Panc1 (cell line): ENCODE measurements around the gene CD28. TPM values are rescaled to one million over a fixed set of nuclear protein-coding genes. Genes with fewer than 3 reads are reported as not detected.
"Not testable (repeated sequence)": the region's sequence is repeated elsewhere in the genome, so short reads cannot be mapped to it uniquely, and the experiment has no call there.

Experiments
- ATAC-seq: fragments of 200-7000 bp; cut with Tn5 transposase; 2 replicates; pipeline ENCODE4 v1.9.1; 2020; ENCODE audit warnings: mild to moderate bottlenecking, moderate library complexity
- BruUV-seq: library from RNA; stranded (reverse); fragments of 400-500 nt; replicated peaks from 2 replicates; lab custom pipeline; 2021; lab: Mats Ljungman, UMichigan
- CTCF ChIA-PET: fragments of 300-600 bp; sonication (Branson Sonifier 250); formaldehyde crosslinking; loops from one replicate; lab custom pipeline; 2022; ENCODE audit warnings: antibody characterized with exemption; lab: Charles Lee
- POLR2A ChIA-PET: fragments of 300-600 bp; sonication (Branson Sonifier 250); formaldehyde crosslinking; loops from one replicate; lab custom pipeline; 2022; ENCODE audit warnings: antibody characterized with exemption; lab: Charles Lee
- DNase-seq: peaks from one replicate; pipeline ENCODE4 v3.0.0-alpha.2; 2010; ENCODE audit warnings: low read depth, low spot score
- H3K27ac ChIP-seq: 2 replicates; pipeline ENCODE4 v1.5.1; 2011; ENCODE audit warnings: mild to moderate bottlenecking, low read length, inconsistent platforms
- H3K27me3 ChIP-seq: fragments of 200-500 bp; sonication (Bioruptor generic); 2 replicates; pipeline ENCODE4 v1.6.0; 2014; ENCODE audit warnings: low read length, inconsistent platforms; ENCODE audit not compliant: control insufficient read depth, insufficient read depth
- H3K36me3 ChIP-seq: fragments of 200-500 bp; sonication (Bioruptor generic); 2 replicates; pipeline ENCODE4 v1.5.1; 2014; ENCODE audit warnings: inconsistent platforms, mild to moderate bottlenecking, low read length, moderate library complexity; ENCODE audit not compliant: control insufficient read depth, insufficient read depth
- H3K4me1 ChIP-seq: 2 replicates; pipeline ENCODE4 v1.5.1; 2011; ENCODE audit warnings: inconsistent platforms, mild to moderate bottlenecking, low read length, moderate library complexity; ENCODE audit not compliant: control insufficient read depth, insufficient read depth
- H3K4me3 ChIP-seq, 2 experiments: 2 replicates each; pipeline ENCODE4 v1.5.1; 2011 to 2012; ENCODE audit warnings: low read depth in 2 of 2, low read length in 2 of 2, mild to moderate bottlenecking in 2 of 2, inconsistent platforms in 1 of 2, moderate library complexity in 1 of 2
- H3K9me3 ChIP-seq: fragments of 200-500 bp; sonication (Bioruptor generic); 2 replicates; pipeline ENCODE4 v1.5.1; 2014; ENCODE audit warnings: low read depth, mild to moderate bottlenecking, inconsistent platforms, low read length, moderate library complexity; ENCODE audit not compliant: control insufficient read depth, insufficient read depth
- POLR2AphosphoS5 ChIP-seq: IDR thresholded peaks from 2 replicates; pipeline ENCODE4 v1.6.1; 2012; ENCODE audit warnings: mild to moderate bottlenecking, low read depth, low read length, moderate library complexity
- SIN3A ChIP-seq: IDR thresholded peaks from 2 replicates; pipeline ENCODE4 v1.6.1; 2012; ENCODE audit warnings: low read depth, mild to moderate bottlenecking, low read length, moderate library complexity, borderline replicate concordance; ENCODE audit not compliant: insufficient read depth
- TCF7L2 ChIP-seq: IDR thresholded peaks from 2 replicates; pipeline ENCODE4 v1.6.1; 2011; ENCODE audit warnings: mild to moderate bottlenecking, low read depth, low read length, inconsistent platforms
- in situ Hi-C: cut with HindIII; loops from 2 replicates; pipeline ENCODE4 v1.10.0; 2016; ENCODE audit warnings: low sequenced_read_pairs, low pct_unique_long_range_greater_than_20kb
- intact Hi-C: fragments of 100-400 bp; cut with micrococcal nuclease; formaldehyde crosslinking; loops from one replicate; pipeline ENCODE4 v1.10.0; 2022; ENCODE audit not compliant: unreplicated experiment
- total RNA-seq: library from RNA; stranded (reverse); gene quantifications from one replicate; pipeline ENCODE4 v1.2.1, GENCODE V29; 2021; ENCODE audit not compliant: unreplicated experiment
- TF ChIP-seq, protein P1 (sequence below), 2 experiments: IDR thresholded peaks; 2 replicates each; pipeline ENCODE4 v1.6.1; 2011 to 2012; ENCODE audit warnings: low read depth in 2 of 2, control low read depth in 1 of 2, low read length in 1 of 2, mild to moderate bottlenecking in 1 of 2, moderate library complexity in 1 of 2; ENCODE audit not compliant: insufficient read depth in 1 of 2
- TF ChIP-seq, protein P2 (sequence below): fragments of 450-650 bp; IDR thresholded peaks from 2 replicates; pipeline ENCODE4 v1.5.1; 2017; ENCODE audit warnings: mild to moderate bottlenecking

The CD28 gene
- total RNA-seq, 1 experiment from 2014 or later: 0.21 TPM

DNA sequence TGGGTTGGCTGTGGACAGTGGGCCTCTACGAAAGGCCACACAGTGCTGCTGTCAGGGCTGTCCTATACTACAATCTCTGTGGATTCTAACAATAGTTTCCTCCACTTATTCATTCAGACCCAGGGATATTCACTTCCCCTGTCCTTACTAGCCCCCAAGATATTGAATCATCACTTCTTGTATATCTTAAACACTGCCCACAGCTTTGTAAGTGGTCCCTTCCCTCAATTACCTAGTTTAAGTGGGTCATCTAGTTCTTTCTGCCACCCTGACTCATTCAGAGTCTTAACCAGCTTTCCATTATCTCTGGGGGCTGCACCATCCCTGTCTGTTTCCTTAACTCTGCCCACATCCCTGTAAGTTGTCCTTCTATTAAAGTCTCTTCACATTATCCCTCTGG, 69.2 kb downstream of the CD28 start:
- ATAC-seq (no peak), DNase-seq (no peak)
- H3K27ac ChIP-seq: no peak overlapping the region
- H3K36me3 ChIP-seq: no peaks in the 10 kb centered on the region; the same call in 1 of the 2 replicates
- ChIA-PET POLR2A (no interaction called here), CTCF (no interaction called here)
- TF ChIP-seq TCF7L2: no peak
- TF ChIP-seq SIN3A: no peak
- TF ChIP-seq POLR2AphosphoS5: no peak
- TF ChIP-seq, protein P1, sequence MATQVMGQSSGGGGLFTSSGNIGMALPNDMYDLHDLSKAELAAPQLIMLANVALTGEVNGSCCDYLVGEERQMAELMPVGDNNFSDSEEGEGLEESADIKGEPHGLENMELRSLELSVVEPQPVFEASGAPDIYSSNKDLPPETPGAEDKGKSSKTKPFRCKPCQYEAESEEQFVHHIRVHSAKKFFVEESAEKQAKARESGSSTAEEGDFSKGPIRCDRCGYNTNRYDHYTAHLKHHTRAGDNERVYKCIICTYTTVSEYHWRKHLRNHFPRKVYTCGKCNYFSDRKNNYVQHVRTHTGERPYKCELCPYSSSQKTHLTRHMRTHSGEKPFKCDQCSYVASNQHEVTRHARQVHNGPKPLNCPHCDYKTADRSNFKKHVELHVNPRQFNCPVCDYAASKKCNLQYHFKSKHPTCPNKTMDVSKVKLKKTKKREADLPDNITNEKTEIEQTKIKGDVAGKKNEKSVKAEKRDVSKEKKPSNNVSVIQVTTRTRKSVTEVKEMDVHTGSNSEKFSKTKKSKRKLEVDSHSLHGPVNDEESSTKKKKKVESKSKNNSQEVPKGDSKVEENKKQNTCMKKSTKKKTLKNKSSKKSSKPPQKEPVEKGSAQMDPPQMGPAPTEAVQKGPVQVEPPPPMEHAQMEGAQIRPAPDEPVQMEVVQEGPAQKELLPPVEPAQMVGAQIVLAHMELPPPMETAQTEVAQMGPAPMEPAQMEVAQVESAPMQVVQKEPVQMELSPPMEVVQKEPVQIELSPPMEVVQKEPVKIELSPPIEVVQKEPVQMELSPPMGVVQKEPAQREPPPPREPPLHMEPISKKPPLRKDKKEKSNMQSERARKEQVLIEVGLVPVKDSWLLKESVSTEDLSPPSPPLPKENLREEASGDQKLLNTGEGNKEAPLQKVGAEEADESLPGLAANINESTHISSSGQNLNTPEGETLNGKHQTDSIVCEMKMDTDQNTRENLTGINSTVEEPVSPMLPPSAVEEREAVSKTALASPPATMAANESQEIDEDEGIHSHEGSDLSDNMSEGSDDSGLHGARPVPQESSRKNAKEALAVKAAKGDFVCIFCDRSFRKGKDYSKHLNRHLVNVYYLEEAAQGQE (IDR thresholded peaks at IDR 0.05; ENCODE audit: insufficient read depth in 1 of 2, low read depth in 2 of 2, low read length in 1 of 2): no peak
- TF ChIP-seq, protein P2, sequence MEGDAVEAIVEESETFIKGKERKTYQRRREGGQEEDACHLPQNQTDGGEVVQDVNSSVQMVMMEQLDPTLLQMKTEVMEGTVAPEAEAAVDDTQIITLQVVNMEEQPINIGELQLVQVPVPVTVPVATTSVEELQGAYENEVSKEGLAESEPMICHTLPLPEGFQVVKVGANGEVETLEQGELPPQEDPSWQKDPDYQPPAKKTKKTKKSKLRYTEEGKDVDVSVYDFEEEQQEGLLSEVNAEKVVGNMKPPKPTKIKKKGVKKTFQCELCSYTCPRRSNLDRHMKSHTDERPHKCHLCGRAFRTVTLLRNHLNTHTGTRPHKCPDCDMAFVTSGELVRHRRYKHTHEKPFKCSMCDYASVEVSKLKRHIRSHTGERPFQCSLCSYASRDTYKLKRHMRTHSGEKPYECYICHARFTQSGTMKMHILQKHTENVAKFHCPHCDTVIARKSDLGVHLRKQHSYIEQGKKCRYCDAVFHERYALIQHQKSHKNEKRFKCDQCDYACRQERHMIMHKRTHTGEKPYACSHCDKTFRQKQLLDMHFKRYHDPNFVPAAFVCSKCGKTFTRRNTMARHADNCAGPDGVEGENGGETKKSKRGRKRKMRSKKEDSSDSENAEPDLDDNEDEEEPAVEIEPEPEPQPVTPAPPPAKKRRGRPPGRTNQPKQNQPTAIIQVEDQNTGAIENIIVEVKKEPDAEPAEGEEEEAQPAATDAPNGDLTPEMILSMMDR: no peak
- no peaks in the 10 kb centered on the region for H3K27me3 ChIP-seq
- H3K4me3 ChIP-seq: no peak overlapping the region
- H3K9me3 ChIP-seq: no peaks in the 10 kb centered on the region
- in situ Hi-C loops (no loop called here), intact Hi-C loops (no loop called here)
- no peaks in the 10 kb centered on the region for H3K4me1 ChIP-seq
- no TSS peak for BruUV-seq

DNA sequence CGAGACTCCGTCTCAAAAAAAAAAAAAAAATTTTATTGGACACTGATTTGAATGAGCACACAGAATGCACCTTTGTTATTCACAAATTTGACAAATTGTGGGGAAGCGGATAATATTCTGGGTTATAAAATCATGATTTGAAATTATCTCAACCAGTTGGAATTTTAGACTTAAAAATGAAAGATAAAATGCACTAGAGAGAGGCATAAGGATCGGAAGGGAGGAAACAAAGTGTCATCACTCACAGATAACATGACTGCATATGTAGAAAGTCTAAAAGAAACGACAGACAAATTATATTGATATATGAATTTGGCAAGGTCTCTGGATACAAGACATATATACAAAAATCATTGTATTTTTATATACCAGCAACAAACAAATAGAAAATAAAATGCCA, 70.6 kb downstream of the CD28 start:
- DNase-seq (no peak), ATAC-seq (no peak)
- in situ Hi-C loops (no loop called here), intact Hi-C loops (no loop called here)
- H3K27me3 ChIP-seq: no peaks in the 10 kb centered on the region
- CTCF ChIA-PET: no interaction called here
- no peaks in the 10 kb centered on the region for H3K9me3 ChIP-seq
- H3K4me3 ChIP-seq: no peak overlapping the region
- H3K27ac ChIP-seq: no peak overlapping the region
- H3K36me3 ChIP-seq: no peaks in the 10 kb centered on the region
- POLR2A ChIA-PET: no interaction called here
- BruUV-seq: no TSS peak
- TF ChIP-seq, protein P2: no peak
- no peak for TF ChIP-seq TCF7L2
- no peak for TF ChIP-seq SIN3A
- TF ChIP-seq, protein P1 (IDR thresholded peaks at IDR 0.05; ENCODE audit: insufficient read depth in 1 of 2, low read depth in 2 of 2, low read length in 1 of 2): no peak
- no peak for TF ChIP-seq POLR2AphosphoS5
- no peaks in the 10 kb centered on the region for H3K4me1 ChIP-seq

DNA sequence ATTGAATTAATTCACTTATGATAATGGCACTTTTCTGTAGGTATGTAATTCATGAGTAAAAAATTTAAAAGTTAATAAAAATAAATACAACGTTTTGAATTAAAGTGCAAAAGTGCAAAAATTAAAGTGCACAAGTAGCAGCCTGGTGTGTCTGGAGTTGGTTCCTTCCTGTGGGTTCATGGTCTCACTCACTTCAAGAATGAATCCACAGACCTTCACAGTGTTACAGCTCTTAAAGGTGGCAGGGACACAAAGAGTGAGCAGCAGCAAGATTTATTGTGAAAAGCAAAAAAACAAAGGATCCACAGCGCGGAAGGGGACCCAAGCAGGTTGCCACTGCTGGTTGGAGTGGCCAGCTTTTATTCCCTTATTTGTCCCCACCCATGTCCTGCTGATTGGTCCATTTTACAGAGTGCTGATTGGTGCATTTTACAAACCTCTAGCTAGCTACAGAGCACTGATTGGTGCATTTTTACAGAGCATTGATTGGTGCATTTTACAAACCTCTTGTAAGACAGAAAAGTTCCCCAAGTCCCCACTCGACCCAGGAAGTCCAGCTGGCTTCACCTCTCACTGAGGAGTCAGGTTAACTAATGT, 73.1 kb downstream of the CD28 start:
- ATAC-seq, intact Hi-C loops, H3K27me3 ChIP-seq, H3K4me1 ChIP-seq, CTCF ChIA-PET, in situ Hi-C loops, DNase-seq, H3K36me3 ChIP-seq, H3K9me3 ChIP-seq, H3K4me3 ChIP-seq, BruUV-seq, POLR2A ChIA-PET, H3K27ac ChIP-seq: not testable (repeated sequence)
